CMK (cell line): ENCODE results near the gene UBE2Q2.
A peak's percentile ranks its signal among the peaks of the same experiment; 100 is the strongest.
"Not testable (repeated sequence)": the region's sequence is repeated elsewhere in the genome, so short reads cannot be mapped to it uniquely, and the experiment has no call there.

Experiments
- DNase-seq: peaks from one replicate; pipeline ENCODE4 v3.0.0-alpha.2; 2010; ENCODE audit warnings: low read depth

The UBE2Q2 gene

GRCh38 chr15:75864213-75865059, 21.2 kb downstream of the UBE2Q2 start:
- DNase-seq, result no peak

- not testable (repeated sequence) for DNase-seq
These were observed 22.8 kb downstream of the UBE2Q2 start for GRCh38 chr15:75866045-75866444.

- no peak for DNase-seq
These were observed 23.7 kb downstream of the UBE2Q2 start for GRCh38 chr15:75866916-75867315.

GRCh38 chr15:75867449-75867848, 24.2 kb downstream of the UBE2Q2 start:
- DNase-seq, result no peak

GRCh38 chr15:75868019-75868418, 24.8 kb downstream of the UBE2Q2 start:
- DNase-seq, result no peak

GRCh38 chr15:75869446-75869845, 26.2 kb downstream of the UBE2Q2 start:
- DNase-seq, result no peak

- not testable (repeated sequence) for DNase-seq
These were observed 28.3 kb downstream of the UBE2Q2 start for GRCh38 chr15:75871589-75871988.

GRCh38 chr15:75872403-75872990, 29.2 kb downstream of the UBE2Q2 start:
- no peak for DNase-seq

GRCh38 chr15:75884041-75884440, 40.8 kb downstream of the UBE2Q2 start:
- no peak for DNase-seq

- DNase-seq, result no peak
These were observed 43.9 kb downstream of the UBE2Q2 start for GRCh38 chr15:75887178-75887577.

- no peak for DNase-seq
These were observed 48.6 kb downstream of the UBE2Q2 start for GRCh38 chr15:75891895-75892294.

- no peak for DNase-seq
These were observed 52.5 kb downstream of the UBE2Q2 start for GRCh38 chr15:75895731-75896130.

- DNase-seq, result no peak
These were observed 57.3 kb downstream of the UBE2Q2 start for GRCh38 chr15:75900577-75900976.

- no peak for DNase-seq
These were observed 58.9 kb downstream of the UBE2Q2 start for GRCh38 chr15:75902129-75902557.

GRCh38 chr15:75903331-75904239, 60.3 kb downstream of the UBE2Q2 start, which contains the start of gene FBXO22:
Gene FBXO22 (plus strand): TSS chr15:75903878. CDS start chr15:75903964, 86 bp downstream.
- peak; percentile 91 for DNase-seq

- no peak for DNase-seq
These were observed 62.0 kb downstream of the UBE2Q2 start for GRCh38 chr15:75905231-75905630.

- DNase-seq, result not testable (repeated sequence)
These were observed 67.1 kb downstream of the UBE2Q2 start for GRCh38 chr15:75910355-75910754.

- no peak for DNase-seq
These were observed 73.7 kb downstream of the UBE2Q2 start for GRCh38 chr15:75916978-75917377.

GRCh38 chr15:75918135-75918534, 74.9 kb downstream of the UBE2Q2 start:
- no peak for DNase-seq

GRCh38 chr15:75920079-75920478, 76.8 kb downstream of the UBE2Q2 start:
- no peak for DNase-seq

- no peak for DNase-seq
These were observed 78.8 kb downstream of the UBE2Q2 start for GRCh38 chr15:75921732-75922703.
